K562 (cell line): ENCODE data around the gene MRPL27. TPM values are rescaled to one million over a fixed set of nuclear protein-coding genes. Genes with fewer than 3 reads are reported as not detected.

Experiments used
- ATAC-seq: fragments of 200-7000 bp; cut with Tn5 transposase; 3 replicates; pipeline ENCODE4 v1.9.1; 2020; ENCODE audit warnings: moderate library complexity
- BruUV-seq: library from RNA; stranded (reverse); fragments of 400-500 nt; replicated peaks from 2 replicates; lab custom pipeline; 2021; lab: Mats Ljungman, UMichigan
- CTCF ChIA-PET: fragments of 300-600 bp; formaldehyde crosslinking; extraction: SDS; loops from one replicate; lab custom pipeline; 2021; ENCODE audit warnings: low intra/inter-chr PET ratio; lab: Yijun Ruan, JAX
- POLR2A ChIA-PET: fragments of 300-600, 350-650 bp; sonication (Branson Sonifier 250); formaldehyde crosslinking; extraction: SDS; loops from one replicate; lab custom pipeline; 2021; ENCODE audit warnings: antibody characterized with exemption, inconsistent platforms; lab: Yijun Ruan, JAX
- DNase-seq, 4 experiments: peaks; one replicate each; pipeline versions ENCODE4 v3.0.0 to v3.0.0-alpha.2; 2011 to 2018; ENCODE audit warnings: low spot score in 3 of 4, mixed read lengths in 3 of 4; ENCODE audit errors: extremely low read depth in 1 of 4
- FAIRE-seq: peaks from 2 replicates; lab custom pipeline; 2011; peaks lifted over from hg19 to GRCh38; lab: Jason Lieb, UNC
- H2AFZ ChIP-seq: 2 replicates; pipeline ENCODE4 v1.6.0; 2011; ENCODE audit warnings: low read depth, low read length, control low read depth, inconsistent platforms
- H3K27ac ChIP-seq: fragments of 200-600 bp; 3 replicates; pipeline ENCODE4 v1.8.0; 2011; ENCODE audit warnings: low read depth, mild to moderate bottlenecking, control low read depth, inconsistent platforms, low read length, moderate library complexity, mixed read lengths; ENCODE audit errors: extremely low read depth
- H3K27me3 ChIP-seq, 2 experiments: fragments of 300-600 bp in 1 of 2; 2 replicates in 1 of 2; 3 replicates in 1 of 2; pipeline versions ENCODE4 v1.6.0 to v1.8.0; 2011; ENCODE audit warnings: inconsistent platforms in 2 of 2, low read length in 2 of 2, mild to moderate bottlenecking in 1 of 2, mixed read lengths in 1 of 2, moderate library complexity in 1 of 2; ENCODE audit not compliant: control insufficient read depth in 2 of 2, insufficient read depth in 2 of 2
- H3K36me3 ChIP-seq: fragments of 300-600 bp; 3 replicates; pipeline ENCODE4 v1.8.0; 2011; ENCODE audit warnings: mild to moderate bottlenecking, low read length, inconsistent platforms; ENCODE audit not compliant: control insufficient read depth, insufficient read depth
- H3K4me1 ChIP-seq, 2 experiments: fragments of 200-600 bp in 1 of 2; replicated peaks in 1 of 2; 2 replicates in 1 of 2; 3 replicates in 1 of 2; pipeline versions ENCODE4 v1.5.1 to v1.8.0; 2011; ENCODE audit warnings: inconsistent platforms in 2 of 2, low read length in 2 of 2, mild to moderate bottlenecking in 1 of 2, mixed read lengths in 1 of 2, moderate library complexity in 1 of 2; ENCODE audit not compliant: control insufficient read depth in 2 of 2, insufficient read depth in 2 of 2
- H3K4me2 ChIP-seq: 2 replicates; pipeline ENCODE4 v1.6.1; 2011; ENCODE audit warnings: low read length, control low read depth, inconsistent platforms, mixed read lengths; ENCODE audit not compliant: insufficient read depth
- H3K4me3 ChIP-seq: fragments of 200-600 bp; sonication (generic), shearing (Covaris generic); 2 replicates; pipeline ENCODE4 v1.5.1; 2016; ENCODE audit warnings: control low read depth, inconsistent platforms
- H3K79me2 ChIP-seq: fragments of 200-600 bp; 3 replicates; pipeline ENCODE4 v1.8.0; 2011; ENCODE audit warnings: low read length, inconsistent platforms; ENCODE audit not compliant: control insufficient read depth, insufficient read depth
- H3K9ac ChIP-seq, 2 experiments: 2 replicates each; pipeline versions ENCODE4 v1.6.0 to v1.6.1; 2011; ENCODE audit warnings: low read depth in 2 of 2, low read length in 2 of 2, control low read depth in 1 of 2, inconsistent platforms in 1 of 2, mild to moderate bottlenecking in 1 of 2, mixed read lengths in 1 of 2; ENCODE audit not compliant: insufficient read depth in 1 of 2
- H3K9me1 ChIP-seq: one replicate; pipeline ENCODE4 v1.6.0; 2011; ENCODE audit warnings: inconsistent platforms, mild to moderate bottlenecking, low read length, moderate library complexity; ENCODE audit not compliant: control insufficient read depth, insufficient read depth
- H3K9me3 ChIP-seq: replicated peaks from 2 replicates; pipeline ENCODE4 v1.5.1; 2011; ENCODE audit warnings: low read depth, low read length, inconsistent platforms; ENCODE audit not compliant: control insufficient read depth, insufficient read depth
- H4K20me1 ChIP-seq: replicated peaks from 2 replicates; pipeline ENCODE4 v1.6.1; 2011; ENCODE audit warnings: low read length, inconsistent platforms, mixed read lengths; ENCODE audit not compliant: control insufficient read depth, insufficient read depth
- NUFIP1 ChIP-seq: fragments of 450-650 bp; IDR thresholded peaks from 2 replicates; pipeline ENCODE4 v1.6.1; 2018; ENCODE audit not compliant: partially characterized antibody
- POLR2G ChIP-seq: fragments of 200-400 bp; formaldehyde crosslinking; IDR thresholded peaks from 2 replicates; pipeline ENCODE4 v1.6.1; 2017; ENCODE audit warnings: low read depth, mild to moderate bottlenecking, antibody characterized with exemption, low read length, moderate library complexity
- TARDBP ChIP-seq: fragments of 450-650 bp; IDR thresholded peaks from 2 replicates; pipeline ENCODE4 v1.6.1; 2016
- WGBS: fragments of 100-300 bp; shearing (Covaris generic); methylation state at CpG from one replicate; pipeline ENCODE4 v1.1.6; 2016; ENCODE audit warnings: low coverage, mixed read lengths; ENCODE audit not compliant: insufficient coverage; ENCODE audit errors: missing lambda C conversion rate; 5-methylcytosine and 5-hydroxymethylcytosine counted together
- in situ Hi-C: fragments of 300-500 bp; cut with MboI; formaldehyde crosslinking; loops from 4 replicates; pipeline ENCODE4 v1.15.0; 2018; ENCODE audit warnings: inconsistent platforms, mixed read lengths
- intact Hi-C: fragments of 100-400 bp; cut with micrococcal nuclease; formaldehyde crosslinking; loops from 2 replicates; pipeline ENCODE4 v1.14.2; 2022
- polyA plus RNA-seq, 8 experiments: library from polyadenylated mRNA; depleted of rRNA in 4 of 8; stranded (reverse) in 5 of 8; unstranded in 3 of 8; fragments of >200 nt; fragmentation: Nextera tagmentation in 2 of 8; fragmentation: Illumina TruSeq in 1 of 8; extraction: Ambion mirVana in 2 of 8; extraction: Trizol in 1 of 8; gene quantifications; 2 replicates each; pipeline versions ENCODE4 v1.2.1 to v1.2.3, GENCODE V29; 2011 to 2014; ENCODE audit warnings: inconsistent platforms in 1 of 8, missing spikeins in 1 of 8
- total RNA-seq, 7 experiments: library from RNA; depleted of rRNA in 6 of 7; stranded (reverse); fragments of >200 nt in 6 of 7; fragmentation: Illumina TruSeq in 2 of 7; extraction: Trizol in 2 of 7; gene quantifications; 2 replicates each; pipeline versions ENCODE4 v1.2.1 to v1.2.3, GENCODE V29; 2011 to 2021; ENCODE audit warnings: low replicate concordance in 1 of 7

MRPL27 gene
- total and polyA plus RNA-seq, 9 of the 15 experiments (the other 6 are each of a cell fraction or from before 2014, with no cell fraction given): 96.3 to 401 (median 142) TPM

GRCh38 chr17:50364715-50365114 is 8.3 kb downstream of the MRPL27 start:
- CTCF ChIA-PET: no interaction called here

GRCh38 chr17:50364061-50364458 is 8.9 kb downstream of the MRPL27 start:
- Histone ChIP-seq H3K27ac (no peak overlapping the region), H3K4me3 (no peak overlapping the region), H3K27me3 (no peaks in the 10 kb centered on the region)
- DNase-seq: no peak
- TF ChIP-seq POLR2G: peak; percentile 62
- no peak for TF ChIP-seq TARDBP
- TF ChIP-seq, all 486 proteins: peak for 1
- H3K79me2 ChIP-seq: no peaks in the 10 kb centered on the region; the same call in 2 of the 3 replicates
- FAIRE-seq (no peak), ATAC-seq (no peak)
- 70% methylated on average over 4 of the region's 4 CpGs for WGBS
- in situ Hi-C loops (no loop called here), intact Hi-C loops (no loop called here)
- POLR2A ChIA-PET: interaction anchor here (0.5 to 3.5 kb wide), 4 partner anchors 7 to 98 kb away, joined by 3 to 22 read pairs (median 9); partner anchors contain the start of genes EME1 and LRRC59
- BruUV-seq: no TSS peak
- peaks cover 14% of the 10 kb centered on the region for H4K20me1 ChIP-seq
- peaks cover 17 to 33% of the 10 kb centered on the region in 2 experiments for H3K4me1 ChIP-seq
- H3K9me1 ChIP-seq: no peaks in the 10 kb centered on the region
- no peaks in the 10 kb centered on the region for H3K9me3 ChIP-seq
- H3K36me3 ChIP-seq: peaks cover 62% of the 10 kb centered on the region
- H3K4me2 ChIP-seq: no peak overlapping the region
- no peak overlapping the region for H2AFZ ChIP-seq
- CTCF ChIA-PET: no interaction called here
- no peak overlapping the region for H3K9ac ChIP-seq

More at GRCh38 chr17:50364715-50365114, 8.3 kb downstream of the MRPL27 start:
- intact Hi-C loops: no loop called here
- Histone ChIP-seq H3K27me3 (no peaks in the 10 kb centered on the region), H3K79me2 (no peaks in the 10 kb centered on the region; the same call in 2 of the 3 replicates), H3K9ac (no peak overlapping the region), H2AFZ (no peak overlapping the region), H3K36me3 (peaks cover 62% of the 10 kb centered on the region), H4K20me1 (peaks cover 14% of the 10 kb centered on the region), H3K27ac (no peak overlapping the region), H3K4me2 (no peak overlapping the region), H3K9me3 (no peaks in the 10 kb centered on the region), H3K4me1 (peaks cover 17 to 32% of the 10 kb centered on the region in 2 experiments)
- POLR2A ChIA-PET: interaction anchor here (0.6 to 2.3 kb wide), 6 partner anchors 9 to 293 kb away, joined by 3 to 9 read pairs (median 4); partner anchors contain the start of genes EME1 and XYLT2
- ATAC-seq (no peak), FAIRE-seq (no peak)
- 87% methylated on average over 7 of the region's 9 CpGs for WGBS
- in situ Hi-C loops: no loop called here
- TF ChIP-seq NUFIP1 (no peak), POLR2G (0 out of 2 replicates have a peak, but pooled peaks have one; percentile 38)
- TF ChIP-seq, all 486 proteins: peak for 1
- no TSS peak for BruUV-seq
- H3K4me3 ChIP-seq: no peak overlapping the region
- no peak for DNase-seq
- no peaks in the 10 kb centered on the region for H3K9me1 ChIP-seq
